GM19099 (cell line): ENCODE measurements around the gene CAV2.

Source experiments
- POLR2A ChIP-seq: IDR thresholded peaks from 3 replicates; pipeline ENCODE4 v1.6.1; 2011; ENCODE audit warnings: low read depth; ENCODE audit not compliant: insufficient read length; ENCODE audit errors: extremely low read depth

The CAV2 gene

DNA sequence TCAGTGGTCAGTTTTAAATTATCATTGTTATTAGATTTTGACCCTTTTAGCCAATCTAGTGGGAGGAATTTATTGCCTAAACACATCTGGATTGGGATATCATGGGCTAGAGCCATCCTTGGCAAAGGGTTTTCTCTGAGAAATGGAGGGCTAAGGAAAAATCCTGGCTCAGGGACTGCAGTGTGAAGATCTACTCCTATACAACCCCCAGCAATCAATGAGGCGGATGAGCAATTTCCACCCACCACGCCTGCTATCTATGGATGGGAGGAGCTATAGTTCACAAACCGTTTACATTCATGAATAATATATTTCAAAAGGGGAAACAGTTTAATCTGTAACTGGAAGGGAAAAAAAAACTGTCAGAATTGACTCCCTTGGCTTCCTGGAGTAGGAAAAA is 28.0 kb downstream of the CAV2 start:
- no peak for TF ChIP-seq POLR2A

DNA sequence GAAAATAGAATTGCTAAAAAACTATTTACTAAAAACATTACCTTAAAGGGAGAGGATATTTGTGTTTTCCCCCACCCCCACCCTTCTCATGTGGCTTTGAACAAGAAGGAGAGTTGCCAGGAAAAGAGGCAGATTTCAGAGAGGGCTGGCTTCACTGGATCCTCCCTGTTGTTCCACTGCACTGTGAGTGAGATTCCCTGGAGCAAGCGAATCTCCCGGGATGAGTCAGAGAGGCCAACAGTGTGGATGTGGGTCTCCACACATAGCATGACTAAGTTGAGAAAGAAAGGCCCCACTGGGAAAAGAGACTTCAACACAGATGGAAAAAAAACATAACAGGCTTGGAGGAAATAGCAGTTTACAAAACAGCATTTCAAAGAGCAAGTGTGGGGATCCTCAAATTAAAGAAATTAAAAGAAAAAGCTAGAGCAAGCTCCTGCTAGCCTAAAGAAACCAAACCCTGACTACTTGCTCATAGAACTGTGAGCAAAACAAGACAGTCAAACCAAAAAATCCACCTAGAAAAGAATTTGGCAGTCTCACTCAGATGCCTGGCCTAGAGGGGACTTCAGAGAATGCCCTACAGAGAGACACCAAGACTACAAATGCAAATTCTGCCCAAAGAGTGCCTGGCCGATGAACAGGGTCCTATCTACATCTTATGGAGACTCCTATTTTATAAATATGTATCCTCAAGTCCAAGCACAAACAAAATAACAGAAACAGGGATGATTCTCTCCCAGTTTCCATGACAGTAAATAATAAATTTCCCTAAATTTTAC is 28.7 kb downstream of the CAV2 start:
- TF ChIP-seq POLR2A: no peak

DNA sequence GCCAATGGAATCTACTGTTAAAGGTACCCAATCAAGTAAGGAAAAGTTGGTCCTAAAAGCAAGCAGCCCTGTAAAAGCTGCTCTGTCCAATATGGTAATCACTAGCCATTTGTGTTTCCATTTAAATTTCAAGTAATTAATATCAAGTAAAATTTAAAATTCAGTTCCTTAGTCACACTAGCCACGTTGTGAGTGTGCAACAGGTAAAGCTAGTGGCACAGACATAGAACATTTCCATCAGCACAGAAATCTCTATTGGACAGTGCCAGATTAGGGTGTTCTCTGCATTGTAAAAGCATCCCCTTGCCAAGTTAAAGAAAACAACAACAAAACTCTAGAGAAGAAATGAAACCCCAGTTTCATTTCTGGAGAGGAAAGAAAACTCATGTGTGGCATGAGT is 29.7 kb downstream of the CAV2 start:
- TF ChIP-seq POLR2A: no peak

DNA sequence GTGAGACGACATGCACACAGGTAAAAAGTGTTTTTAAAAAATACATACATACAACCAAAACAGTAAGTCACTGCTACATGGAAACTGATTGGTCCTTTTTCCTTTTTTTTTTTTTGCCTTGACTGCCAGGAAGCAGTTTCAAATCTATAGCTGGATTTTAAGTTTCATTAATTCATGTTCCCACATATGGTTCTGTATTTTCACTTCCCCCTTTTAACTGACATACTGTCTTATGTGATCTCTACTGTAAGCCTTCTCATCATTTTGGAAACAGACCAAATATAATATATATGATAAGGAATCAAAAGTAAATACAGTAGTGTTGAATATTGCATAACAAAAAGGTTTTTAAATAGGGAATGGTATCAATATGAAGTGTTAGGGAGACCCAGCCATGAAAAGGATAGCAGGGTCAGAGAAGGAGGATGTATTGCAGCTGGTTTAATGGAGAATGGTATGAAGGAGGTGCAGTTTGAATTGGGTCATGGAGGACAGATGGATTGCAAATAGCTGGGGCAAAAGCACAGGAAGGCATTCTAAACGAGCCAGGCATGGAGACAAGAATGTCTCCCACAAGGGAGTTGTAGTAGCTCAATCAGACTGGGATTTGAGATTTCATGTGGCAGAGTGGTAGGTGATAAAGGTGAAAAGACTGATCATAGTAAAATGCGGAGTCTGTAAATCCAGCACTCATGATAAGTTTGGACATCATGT is 30.7 kb downstream of the CAV2 start:
- no peak for TF ChIP-seq POLR2A

DNA sequence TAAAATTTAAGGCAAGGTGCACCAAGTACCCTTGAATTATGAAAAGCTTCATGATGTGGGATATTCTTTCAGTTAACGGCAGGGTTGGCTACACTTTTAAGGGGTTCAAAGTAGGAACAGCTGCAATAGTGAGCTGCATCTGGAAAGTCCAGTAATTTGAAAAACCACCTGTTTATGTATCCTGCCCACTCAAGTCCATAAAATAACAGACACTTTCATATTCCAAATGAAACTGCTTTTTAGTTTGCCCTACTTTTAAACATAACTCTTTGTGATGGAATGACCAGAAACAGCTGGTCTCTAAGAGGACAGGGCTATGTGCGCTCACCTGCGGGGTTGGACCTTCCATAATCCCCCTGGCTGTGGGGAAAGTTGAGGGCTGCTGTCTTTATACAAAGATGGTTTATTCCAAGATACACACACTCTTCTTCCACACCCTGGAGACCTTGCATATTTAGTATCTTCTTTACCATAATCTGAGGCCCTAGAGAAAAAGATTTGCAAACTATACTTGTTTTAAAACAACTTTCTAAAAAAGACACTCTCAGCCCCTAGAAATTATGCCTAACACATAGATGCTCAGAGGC is 32.7 kb downstream of the CAV2 start:
- no peak for TF ChIP-seq POLR2A

DNA sequence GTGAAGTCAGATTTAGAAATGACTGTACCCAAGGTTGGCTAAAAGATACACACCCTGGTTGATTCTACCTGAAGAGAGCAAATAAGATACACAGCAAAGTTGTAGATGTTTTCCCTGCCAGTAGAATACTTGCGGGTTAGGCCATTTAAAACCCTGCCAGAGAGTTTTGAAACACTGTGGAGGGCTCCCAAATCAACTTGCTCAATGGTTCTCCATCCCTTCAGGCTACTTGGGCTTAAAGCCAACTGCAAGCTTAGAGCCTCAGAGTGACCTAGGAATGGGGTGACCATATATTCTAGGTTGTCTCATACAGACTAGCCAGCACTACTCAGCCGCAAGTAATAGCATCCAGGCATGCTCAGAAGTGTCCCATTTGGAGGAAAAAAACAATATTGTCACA is 35.3 kb downstream of the CAV2 start:
- no peak for TF ChIP-seq POLR2A

DNA sequence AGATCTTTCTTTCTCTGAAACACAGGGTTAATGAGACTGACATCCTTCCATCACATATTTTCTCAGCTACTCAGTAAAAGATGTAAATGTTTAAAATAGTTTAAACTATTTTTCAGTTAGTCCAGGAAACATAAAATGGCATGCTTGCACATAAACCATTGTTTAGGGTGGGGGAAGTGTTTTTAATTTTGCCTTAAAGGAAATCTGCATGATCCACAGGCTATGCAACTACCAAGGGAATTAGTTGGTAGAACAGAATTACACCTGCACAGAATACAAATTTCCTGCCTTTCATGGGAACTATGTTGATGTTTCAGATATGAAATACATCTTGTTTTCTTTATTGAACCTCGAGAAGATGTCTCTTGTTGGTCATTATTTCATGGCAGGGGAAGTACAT is 35.9 kb downstream of the CAV2 start:
- TF ChIP-seq POLR2A: no peak

DNA sequence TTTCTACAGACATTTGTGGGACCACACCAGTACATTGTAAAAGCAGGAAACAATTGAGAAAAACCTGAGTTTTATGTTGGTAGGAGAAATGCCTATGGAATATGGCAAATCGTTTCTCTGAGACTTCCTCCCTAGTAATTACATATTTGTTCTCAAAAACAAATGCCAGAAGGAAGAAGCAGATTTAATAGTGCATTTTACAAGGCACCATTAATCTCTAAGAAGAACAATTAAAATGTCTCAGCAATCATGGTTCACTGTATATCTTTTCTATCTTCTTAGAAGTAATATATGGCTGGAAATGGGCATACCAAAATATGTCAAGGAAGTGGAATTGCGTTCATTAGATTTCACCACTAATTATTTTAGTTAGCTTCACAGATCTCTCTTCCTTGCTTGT is 38.6 kb downstream of the CAV2 start:
- no peak for TF ChIP-seq POLR2A

DNA sequence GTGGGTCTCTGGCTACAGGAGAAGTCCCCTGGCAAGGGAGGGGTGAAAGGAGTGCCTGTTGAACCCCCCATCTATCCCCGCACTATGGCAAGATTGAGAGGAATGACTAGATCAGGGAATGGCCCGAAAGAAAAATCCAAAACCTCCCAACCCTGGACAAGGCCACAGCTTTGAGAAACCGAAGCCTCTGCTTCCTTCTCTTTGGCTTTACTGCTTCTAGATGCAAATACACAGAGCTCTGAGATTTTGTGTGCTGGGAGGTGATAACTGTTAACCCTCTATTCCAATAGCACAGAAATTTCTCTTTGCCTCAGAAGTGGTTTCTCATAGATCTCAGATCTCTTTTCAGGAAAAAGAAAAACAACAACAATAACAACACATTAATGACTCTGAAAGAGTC is 40.3 kb downstream of the CAV2 start:
- no peak for TF ChIP-seq POLR2A

DNA sequence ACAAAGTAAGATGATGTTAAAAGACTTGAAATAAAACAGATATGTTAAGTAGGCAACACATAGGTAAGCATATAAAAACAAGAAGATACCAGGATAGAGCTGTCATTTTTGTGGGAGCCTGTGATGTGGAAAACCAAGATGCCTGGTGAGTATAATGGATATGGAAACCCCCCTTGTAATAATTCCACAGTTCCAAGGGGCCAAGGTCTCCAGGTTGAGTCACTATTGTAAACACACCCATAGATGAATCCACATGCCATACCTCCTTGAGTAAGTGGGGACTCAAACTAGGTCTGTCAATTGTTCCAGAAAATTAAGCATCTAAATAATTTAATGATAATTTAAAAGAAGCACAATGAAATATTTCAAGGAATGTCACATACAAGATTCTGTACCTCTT is 41.2 kb downstream of the CAV2 start:
- TF ChIP-seq POLR2A: no peak

DNA sequence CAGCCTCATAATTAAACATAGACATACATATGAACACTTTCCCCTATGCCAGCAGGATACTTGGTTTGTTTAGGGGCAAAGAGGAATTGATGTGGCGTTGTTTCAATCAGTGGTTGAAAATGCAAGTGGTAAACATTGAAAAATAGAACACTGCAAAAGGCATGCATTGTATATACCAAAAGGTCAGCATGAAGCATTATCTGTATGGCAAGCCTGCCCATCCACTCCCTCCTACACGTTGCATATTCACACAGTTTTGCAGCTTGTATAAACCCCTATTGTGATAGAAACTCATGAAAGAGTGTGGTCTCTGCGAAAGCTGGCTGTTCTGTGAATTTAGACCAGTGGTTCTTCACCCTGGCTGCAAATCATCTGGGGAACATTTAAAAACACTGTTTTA is 42.4 kb downstream of the CAV2 start:
- no peak for TF ChIP-seq POLR2A

DNA sequence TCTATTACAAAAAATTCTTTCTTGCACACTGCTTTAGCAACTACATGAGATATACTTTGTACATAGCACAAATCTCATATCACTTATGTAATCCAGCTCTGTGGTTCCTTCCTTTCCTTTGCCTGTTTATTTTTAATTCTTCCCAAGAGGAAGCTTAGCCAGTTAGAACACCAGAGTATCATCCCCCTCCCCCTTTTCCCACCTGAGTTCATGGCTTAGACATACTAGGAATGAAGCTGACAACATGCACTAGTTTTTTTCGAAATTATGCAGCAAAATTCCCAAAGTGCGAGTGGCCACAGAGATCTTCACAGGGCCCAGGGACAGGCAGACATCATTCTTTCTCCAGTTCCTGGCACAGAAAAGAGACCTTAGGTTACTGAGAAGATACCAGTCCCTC is 43.1 kb downstream of the CAV2 start:
- no peak for TF ChIP-seq POLR2A

DNA sequence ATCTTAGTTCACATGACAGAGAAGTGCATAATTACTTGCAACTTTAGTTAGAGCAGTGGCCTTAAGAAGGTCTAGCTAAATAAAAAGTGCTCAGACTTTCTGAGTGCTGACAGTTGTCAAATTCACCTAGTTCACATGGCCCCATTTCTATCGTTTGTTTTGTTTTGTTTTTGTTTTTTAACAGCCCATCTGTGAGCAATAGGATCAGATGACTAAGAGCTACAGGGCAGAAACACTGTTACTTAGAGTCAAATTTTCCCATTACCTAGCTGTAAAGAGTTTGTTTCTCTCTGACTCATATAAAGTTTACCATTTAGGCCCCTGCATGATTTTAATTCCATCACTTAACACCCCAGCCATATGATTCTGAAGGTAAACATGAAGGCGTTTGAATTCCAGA is 44.1 kb downstream of the CAV2 start:
- no peak for TF ChIP-seq POLR2A

DNA sequence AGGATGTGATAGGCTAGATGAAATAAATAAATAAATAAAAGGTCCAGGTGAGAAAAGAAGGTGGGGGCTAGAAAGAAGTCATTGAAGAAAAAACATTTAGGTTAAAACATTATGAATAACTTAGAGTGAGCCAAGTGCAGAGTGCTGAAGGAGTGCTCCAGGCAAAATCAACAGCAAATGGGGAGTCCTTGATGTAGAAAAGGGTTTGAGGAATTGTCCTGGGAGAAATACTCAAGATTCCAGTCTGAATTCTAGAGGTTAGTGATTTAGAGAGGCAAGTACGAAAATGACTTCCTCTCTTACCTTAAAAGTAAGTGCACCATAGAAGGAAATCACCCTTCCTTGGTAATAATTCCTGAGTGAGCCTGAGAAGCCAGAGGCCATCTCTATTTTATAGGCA is 44.9 kb downstream of the CAV2 start:
- no peak for TF ChIP-seq POLR2A

DNA sequence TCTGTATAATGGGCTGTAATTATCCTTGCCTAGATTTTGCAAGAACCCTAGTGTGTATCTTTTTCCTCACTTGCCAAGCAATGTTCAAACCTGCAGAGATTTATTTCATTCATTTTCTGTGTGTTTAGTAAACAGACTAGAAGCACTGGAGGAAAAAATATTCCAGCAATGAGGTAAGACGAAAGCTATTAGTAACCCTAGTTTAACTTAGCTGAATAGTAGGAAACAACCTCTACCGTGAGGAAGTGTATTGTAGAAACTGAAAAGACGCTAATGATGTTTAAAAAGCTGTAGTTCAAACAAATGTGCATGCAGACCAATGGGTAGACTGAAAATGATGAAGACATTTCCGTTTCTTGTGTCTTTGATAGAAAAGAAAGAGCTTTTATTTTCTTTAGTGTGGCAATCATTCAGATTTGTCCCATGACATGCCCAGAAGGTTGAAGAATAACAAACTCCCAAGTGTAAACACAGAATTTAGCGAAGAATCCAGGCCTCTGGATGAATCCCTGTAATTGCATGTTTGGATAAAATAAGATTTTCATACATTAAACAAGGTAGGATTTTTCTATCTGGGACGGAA is 46.0 kb downstream of the CAV2 start:
- no peak for TF ChIP-seq POLR2A

DNA sequence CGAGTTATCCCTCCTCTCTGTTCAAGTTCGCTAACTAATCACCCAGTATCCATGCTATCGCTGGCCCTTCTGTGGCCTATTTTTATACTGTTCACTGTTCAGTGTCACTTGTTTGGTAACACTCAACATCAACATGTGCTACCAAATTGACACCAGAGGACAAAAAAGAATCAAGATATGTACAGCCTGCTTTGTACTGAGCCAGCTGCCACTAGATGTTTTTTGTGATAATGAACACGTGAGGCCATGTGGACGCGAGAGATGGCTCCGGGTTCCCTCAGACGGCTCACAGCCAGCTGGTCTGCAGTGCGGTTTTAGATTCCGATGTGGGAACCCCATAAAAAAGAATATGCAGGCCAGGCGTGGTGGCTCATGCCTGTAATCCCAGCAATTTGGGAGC is 46.5 kb downstream of the CAV2 start:
- no peak for TF ChIP-seq POLR2A
